ENCODE results near the gene TBX21.

DNA sequence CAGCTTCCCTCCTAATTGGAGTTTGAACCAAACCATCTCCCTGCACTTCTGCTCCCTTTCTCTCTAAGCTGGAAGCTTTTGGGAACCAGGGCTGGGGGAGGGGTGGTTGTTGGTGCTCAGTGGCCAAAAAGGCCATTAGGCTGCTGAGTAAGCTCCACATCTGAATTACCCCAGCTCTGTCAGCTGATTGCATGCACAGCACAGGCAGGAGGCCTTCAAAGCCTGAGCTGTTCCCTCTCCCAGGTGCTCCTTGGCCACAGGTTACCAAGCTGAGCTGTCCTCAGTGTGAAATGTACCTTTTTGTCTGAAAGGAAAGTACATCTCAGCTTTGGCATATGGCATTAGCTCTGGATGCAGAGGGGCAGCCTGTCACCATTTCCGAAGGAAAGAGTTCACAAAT, 45.3 kb upstream of the TBX21 start:
- TF ChIP-seq, protein P1, sequence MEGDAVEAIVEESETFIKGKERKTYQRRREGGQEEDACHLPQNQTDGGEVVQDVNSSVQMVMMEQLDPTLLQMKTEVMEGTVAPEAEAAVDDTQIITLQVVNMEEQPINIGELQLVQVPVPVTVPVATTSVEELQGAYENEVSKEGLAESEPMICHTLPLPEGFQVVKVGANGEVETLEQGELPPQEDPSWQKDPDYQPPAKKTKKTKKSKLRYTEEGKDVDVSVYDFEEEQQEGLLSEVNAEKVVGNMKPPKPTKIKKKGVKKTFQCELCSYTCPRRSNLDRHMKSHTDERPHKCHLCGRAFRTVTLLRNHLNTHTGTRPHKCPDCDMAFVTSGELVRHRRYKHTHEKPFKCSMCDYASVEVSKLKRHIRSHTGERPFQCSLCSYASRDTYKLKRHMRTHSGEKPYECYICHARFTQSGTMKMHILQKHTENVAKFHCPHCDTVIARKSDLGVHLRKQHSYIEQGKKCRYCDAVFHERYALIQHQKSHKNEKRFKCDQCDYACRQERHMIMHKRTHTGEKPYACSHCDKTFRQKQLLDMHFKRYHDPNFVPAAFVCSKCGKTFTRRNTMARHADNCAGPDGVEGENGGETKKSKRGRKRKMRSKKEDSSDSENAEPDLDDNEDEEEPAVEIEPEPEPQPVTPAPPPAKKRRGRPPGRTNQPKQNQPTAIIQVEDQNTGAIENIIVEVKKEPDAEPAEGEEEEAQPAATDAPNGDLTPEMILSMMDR (IDR thresholded peaks at IDR 0.05; ENCODE audit: low read length) = no peak
- TF ChIP-seq EZH2 (optimal IDR thresholded peaks at IDR 0.05; ENCODE audit: low read depth, low read length) (no peak), EZH2phosphoT487 (IDR thresholded peaks at IDR 0.05; ENCODE audit: low read length) (no peak)
